Activated naive CD4-positive, alpha-beta T cell treated with anti-CD3 and anti-CD28 coated beads, Interleukin-2, amount 50 U/mL, for 16 hours (primary cell): ENCODE measurements around the gene PREB.
A peak's percentile ranks its signal among the peaks of the same experiment; 100 is the strongest.
"Not testable (repeated sequence)": the region's sequence is repeated elsewhere in the genome, so short reads cannot be mapped to it uniquely, and the experiment has no call there.

Experiments used
- DNase-seq: peaks from one replicate; pipeline ENCODE4 v3.0.0-alpha.2; 2020

PREB gene

DNA sequence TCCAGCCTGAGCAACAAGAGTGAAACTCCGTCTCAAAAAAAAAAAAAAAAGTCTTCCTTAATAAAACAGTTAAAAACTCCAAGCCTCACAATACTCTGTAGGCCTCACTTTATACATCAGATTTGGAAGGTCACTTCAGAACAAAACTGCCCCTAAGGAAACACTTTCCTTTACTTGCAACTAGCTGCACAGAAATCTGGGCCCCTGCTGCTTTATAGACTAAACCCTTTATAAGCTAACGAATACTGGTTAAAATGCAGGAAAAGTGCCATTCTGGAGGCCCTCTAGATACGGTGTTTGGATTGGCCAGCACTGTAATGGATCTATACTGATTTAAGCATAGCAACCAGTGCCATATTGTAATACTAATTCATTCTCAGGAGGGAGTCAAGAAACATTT, 9.3 kb downstream of the PREB start:
- DNase-seq = no peak

DNA sequence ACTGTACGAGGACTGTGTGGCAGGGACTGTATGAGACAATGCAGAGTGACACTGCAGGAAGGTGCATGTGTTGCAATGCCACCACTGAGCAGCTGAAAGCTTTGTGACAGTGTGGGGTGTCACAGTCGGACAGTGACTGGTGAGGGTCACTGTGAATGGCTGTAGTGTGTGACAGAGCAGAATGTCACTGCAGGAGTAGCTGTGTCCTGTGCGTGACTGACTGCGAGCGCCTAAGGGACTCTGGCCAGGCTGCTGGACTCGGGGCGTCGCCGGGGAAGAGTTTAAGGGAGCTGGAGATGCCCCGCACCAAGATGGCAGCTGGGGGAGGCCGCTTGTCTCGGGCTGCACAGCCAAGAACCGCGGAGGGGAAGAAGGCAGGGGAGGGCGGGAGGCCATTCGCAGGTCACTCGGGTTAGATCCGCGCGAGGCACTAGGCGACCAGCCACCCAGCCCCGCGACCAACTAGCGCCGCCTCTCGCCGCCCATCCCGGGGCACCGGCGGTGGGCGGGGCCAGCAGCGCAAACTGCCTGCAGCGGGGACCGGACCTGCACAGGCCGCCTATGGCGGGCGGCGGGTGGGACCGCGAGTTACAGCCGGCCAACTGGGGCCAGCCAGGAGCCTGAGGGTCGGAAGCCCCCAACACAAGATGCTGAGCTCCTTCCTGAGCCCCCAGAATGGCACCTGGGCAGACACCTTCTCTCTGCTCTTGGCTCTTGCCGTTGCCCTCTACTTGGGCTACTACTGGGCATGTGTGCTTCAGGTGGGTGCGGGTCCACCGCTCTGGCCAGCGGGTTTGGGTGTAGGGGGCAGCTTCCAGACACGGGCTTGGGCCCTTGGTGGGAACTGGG, 10.9 kb downstream of the PREB start, which contains the start of gene ABHD1:
Gene ABHD1 (plus strand): TSS at position 514 of the 849 bp plus-strand sequence. CDS start 134 bp downstream, at position 648.
- DNase-seq = peak; percentile 60

DNA sequence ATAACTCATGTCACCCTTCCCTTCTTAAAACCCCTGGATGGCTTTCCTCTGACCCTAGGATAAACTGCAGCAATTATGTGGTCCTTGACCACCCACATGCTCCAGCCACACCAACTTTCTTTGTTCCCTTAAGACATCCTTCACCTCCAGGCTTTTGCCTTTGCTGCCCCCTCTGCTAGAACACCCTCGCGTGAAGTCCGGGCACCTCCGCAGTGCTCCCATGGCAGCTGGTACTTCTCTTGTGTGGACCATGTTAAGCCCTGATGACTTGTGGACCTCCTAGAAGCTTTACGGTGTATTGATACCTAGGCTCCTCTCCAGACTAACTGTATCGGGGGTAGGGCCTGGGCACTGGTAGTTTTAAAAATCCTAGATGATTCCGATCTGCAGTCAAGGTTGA, 11.6 kb downstream of the PREB start:
- no peak for DNase-seq

DNA sequence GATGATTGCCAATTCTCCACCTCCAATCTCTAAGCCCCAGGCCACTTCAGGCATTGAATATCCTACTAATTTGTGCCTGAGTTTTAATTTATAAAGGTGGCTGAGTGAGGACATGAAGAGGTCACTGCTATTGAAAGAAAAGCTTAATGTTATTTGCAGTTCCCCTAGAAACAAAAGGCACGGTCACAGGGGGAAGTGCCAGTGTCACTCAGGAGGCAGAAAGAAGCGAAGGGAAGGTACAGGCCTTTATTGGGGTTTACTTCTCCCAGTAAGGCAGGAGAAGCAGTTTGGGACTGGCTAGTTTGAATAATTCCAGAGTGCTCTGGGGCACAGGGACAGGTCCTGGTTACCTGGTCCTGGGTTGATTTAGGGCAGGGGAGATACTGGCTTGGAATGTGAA, 12.5 kb downstream of the PREB start:
- no peak for DNase-seq

DNA sequence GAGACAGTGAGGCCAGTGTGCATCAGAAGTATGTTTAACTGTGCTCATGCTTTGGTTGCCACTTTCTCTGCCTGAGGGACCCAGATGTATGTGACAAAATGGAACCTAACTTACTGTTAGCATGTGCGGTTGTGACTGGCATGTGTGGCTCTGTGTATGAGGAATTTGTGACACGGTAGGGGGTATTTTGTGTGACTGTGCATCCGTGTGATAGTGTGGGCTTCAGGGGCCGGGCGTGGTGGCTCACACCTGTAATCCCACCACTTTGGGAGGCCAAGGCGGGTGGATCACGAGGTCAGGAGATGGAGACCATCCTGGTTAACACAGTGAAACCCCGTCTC, 15.1 kb downstream of the PREB start:
- not testable (repeated sequence) for DNase-seq

DNA sequence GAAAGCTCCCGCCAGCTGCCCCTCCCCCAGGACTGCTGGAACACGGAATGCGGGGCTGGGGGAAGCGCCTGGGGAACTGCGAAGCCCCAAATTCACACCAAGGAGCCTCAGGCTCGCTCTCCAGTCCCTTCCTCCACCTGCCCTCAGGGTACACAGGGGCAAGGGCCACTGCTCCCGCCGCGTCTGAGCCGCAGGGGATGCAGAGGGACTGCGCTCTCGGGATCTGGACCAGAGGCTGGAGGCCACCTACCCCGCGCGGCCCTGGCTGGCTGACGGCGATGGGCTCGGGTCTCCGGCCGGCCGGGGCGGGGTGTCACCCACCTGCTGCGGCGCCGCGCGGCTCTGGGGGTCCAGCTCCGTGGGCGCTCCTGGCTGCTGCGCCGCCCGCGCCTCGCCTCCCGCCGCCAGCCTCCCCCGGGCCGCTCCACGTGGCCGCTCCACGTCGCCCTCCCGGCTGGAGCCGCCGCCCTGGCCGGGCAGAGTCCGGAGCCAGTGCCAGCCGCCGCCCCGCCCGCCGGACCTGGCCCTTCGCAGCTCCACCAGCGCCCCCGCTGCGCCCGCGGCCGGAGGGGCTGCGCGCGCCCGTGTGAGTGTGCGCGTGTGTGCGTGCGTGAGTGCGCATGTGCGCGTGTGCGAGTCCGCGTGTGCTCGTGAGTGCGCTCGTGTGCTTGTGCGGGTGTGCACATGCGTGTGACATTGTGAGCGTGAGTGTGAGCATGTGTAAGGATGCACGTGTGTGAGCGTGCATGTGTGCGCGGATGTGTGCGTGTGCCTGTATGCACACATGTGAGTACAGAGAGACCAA, 15.7 kb downstream of the PREB start, which contains the start of gene CGREF1:
Gene CGREF1 (minus strand): TSS at position 604 of the 805 bp plus-strand sequence. CDS start 14,762 bp downstream, outside the sequence.
- peak; percentile 30 for DNase-seq

DNA sequence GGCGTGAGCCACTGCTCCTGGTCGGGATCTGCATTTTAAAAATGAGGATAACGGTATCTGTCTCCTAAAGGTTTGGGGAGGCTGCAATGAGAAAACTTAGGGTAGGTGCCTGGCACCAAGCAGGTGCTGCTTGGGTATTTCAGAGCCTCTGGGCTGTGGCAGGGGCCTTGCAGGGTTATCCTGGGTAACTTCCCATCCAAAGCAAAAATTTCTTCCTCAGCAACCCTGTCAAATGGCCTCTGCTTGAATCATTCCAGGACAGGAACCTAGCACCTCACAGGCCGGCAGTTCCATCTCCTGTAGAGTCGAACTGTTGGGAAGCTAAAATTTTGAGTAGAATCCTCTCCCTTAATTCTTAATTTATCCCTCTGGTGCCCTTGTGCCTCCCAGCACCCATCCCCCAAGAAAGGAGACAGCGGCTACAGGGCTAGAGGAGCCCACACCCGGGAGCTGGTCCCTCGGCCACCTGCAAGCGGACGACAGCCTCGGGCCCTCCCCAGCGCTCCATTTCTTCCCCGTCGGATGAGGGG, 16.4 kb downstream of the PREB start:
- DNase-seq = no peak

DNA sequence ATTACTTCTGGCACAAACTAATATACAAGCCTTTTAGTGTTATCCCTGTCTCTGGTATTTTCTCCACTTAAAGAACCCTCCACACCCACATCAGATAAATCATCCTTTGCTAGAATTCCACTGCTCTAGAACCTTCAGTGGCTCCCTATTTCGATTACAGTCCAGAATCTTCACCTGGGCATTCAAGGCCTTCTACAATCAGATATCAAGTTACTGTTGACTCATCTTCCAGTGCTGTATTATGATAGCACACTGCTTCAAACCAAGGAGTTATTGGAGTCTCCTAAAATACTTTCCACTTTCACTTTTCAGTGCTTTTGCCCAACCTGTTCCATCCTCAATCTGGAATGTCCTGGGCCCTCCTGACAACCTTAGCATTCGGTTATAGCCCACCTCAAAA, 18.9 kb downstream of the PREB start:
- no peak for DNase-seq

DNA sequence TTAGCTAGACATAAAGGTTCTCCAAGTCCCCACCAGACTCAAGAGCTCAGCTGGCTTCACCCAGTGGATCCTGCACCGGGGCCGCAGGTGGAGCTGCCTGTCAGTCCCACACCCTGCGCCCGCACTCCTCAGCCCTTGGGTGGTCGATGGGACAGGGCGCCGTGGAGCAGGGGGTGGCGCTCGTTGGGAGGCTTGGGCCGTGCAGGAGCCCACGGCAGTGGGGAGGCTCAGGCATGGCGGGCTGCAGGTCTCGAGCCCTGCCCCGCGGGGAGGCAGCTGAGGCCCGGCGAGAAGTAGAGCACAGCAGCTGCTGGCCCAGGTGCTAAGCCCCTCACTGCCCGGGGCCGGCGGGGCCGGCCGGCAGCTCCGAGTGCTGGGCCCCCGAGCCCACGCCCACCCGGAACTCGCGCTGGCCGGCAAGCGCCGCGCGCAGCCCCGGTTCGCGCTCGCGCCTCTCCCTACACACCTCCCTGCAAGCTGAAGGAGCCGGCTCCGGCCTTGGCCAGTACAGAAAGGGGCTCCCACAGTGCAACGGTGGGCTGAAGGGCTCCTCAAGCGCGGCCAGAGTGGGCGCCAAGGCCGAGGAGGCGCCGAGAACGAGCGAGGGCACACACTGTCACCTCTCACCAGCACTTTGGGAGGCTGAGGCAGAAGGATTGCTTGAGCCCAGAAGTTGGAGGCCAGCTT, 22.9 kb downstream of the PREB start:
- DNase-seq = not testable (repeated sequence)

DNA sequence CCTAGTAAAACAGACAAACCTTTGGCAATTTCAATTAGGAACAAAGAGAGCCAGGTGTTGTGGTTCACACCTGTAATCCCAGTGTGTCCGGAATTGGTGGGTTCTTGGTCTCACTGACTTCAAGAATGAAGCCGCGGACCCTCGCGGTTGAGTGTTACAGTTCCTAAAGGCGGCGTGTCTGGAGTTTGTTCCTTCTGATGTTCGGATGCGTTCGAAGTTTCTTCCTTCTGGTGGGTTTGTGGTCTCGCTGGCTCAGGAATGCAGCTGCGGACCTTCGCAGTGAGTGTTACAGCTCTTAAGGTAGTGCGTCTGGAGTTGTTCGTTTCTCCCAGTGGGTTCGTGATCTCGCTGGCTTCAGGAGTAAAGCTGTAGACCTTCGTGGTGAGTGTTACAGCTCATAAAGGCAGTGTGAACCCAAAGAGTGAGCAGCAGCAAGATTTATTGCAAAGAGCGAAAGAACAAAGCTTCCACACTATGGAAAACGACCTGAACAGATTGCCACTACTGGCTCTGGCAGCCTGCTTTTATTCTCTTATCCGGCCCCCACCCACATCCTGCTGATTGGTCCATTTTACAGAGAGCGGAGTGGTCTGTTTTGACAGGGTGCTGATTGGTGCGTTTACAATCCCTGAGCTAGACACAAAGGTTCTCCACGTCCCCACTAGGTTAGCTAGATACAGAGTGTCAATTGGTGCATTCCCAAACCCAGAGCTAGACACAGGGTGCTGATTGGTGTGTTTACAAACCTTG, 23.7 kb downstream of the PREB start:
- not testable (repeated sequence) for DNase-seq

DNA sequence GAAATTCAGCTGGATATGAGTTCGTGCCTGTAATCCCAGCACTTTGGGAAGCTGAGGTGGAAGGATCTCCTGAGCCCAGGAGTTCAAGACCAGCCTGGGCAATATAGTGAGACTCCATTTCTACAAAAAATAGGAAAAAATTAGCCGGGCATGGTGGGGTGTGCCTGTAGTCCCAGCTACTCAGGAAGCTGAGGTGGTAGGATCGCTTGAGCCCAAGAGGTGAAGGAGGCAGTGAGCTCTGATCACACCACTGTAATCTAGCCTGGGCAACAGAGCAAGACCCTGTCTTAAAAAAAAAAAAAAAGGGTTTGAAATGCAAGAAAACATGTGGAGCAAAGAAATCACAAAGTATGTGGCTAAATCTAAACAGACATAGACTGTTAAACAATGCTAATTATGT, 25.4 kb downstream of the PREB start:
- DNase-seq = no peak

DNA sequence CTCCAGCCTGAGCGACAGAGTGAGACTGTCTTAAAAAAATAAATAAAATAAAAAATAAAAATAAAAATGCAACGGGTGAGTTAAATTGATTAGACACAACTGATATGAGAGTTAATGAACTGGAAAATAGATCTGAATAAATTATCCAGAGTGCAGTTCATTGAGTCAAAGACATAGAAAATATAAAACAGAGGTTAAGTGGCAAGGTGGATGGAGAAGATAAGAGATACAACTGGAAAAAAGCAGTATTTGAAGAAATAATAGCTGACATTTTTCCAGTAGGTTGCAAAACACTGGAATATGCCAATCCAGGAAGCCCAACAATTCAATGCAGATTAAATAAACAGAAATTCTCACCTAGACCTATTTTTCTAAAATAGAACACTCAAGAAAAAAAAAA, 26.2 kb downstream of the PREB start:
- no peak for DNase-seq

DNA sequence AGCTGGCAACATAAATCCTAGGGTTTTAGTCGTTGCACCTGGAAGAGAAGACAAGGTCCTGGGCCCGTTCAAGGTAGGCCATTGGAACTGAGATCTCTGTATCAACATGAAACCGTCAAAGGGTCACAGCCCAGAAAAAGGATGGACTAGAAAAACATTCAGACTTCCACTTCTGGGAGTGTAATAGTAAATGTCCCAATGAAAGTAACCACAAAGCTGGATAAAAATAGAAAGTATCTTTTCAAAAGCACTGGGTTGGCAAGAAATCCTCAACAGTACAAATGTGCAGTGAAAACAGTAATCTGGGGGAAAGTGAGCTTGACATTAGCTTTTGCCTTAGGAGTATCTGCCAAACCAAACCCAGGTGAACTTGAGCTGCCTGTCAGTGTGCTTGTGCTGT, 28.5 kb downstream of the PREB start:
- DNase-seq = no peak

DNA sequence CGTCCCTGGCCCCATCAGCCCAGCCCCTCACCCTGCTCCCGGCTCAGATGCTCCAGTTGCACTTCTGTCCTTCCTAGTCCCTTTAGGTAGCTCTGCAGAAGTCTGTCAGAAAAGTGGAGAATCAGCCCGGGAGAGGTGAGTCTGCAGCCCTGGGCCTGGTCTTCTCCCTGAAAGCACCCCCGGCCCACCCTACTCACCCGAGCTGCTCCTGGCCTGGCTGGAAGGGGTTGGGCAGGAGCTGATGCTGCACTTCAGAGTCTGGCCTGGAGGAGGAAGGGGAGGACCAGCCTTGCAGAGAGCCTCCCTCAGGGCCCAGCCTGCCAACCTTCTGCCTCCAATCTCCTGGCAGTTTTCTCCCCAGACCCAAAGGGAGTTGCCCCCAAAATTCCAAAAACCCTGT, 32.1 kb downstream of the PREB start:
- no peak for DNase-seq

DNA sequence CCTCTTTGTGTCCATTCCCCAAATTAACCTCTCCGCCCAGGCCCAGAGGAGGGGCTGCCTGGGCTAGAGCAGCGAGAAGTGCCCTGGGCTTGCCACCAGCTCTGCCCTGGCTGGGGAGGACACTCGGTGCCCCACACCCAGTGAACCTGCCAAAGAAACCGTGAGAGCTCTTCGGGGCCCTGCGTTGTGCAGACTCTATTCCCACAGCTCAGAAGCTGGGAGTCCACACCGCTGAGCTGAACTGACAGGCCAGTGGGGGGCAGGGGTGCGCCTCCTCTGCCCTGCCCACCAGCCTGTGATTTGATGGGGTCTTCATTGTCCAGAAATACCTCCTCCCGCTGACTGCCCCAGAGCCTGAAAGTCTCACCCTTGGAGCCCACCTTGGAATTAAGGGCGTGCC, 34.4 kb downstream of the PREB start:
- DNase-seq = no peak

DNA sequence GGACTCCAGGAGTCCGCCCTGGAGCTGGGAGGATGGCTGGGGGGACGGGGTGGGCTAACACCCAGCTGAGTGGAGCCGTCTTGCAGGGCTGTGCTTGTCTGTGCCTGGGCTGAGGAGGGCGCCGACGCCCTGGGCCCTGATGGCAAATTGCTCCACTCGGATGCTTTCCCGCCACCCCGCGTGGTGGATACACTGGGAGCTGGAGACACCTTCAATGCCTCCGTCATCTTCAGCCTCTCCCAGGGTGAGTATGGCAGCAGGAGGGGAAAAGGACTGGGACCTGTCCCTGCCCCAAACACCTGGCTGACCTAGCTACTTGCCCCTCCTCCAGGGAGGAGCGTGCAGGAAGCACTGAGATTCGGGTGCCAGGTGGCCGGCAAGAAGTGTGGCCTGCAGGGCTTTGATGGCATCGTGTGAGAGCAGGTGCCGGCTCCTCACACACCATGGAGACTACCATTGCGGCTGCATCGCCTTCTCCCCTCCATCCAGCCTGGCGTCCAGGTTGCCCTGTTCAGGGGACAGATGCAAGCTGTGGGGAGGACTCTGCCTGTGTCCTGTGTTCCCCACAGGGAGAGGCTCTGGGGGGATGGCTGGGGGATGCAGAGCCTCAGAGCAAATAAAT, 35.0 kb downstream of the PREB start:
- DNase-seq = no peak

DNA sequence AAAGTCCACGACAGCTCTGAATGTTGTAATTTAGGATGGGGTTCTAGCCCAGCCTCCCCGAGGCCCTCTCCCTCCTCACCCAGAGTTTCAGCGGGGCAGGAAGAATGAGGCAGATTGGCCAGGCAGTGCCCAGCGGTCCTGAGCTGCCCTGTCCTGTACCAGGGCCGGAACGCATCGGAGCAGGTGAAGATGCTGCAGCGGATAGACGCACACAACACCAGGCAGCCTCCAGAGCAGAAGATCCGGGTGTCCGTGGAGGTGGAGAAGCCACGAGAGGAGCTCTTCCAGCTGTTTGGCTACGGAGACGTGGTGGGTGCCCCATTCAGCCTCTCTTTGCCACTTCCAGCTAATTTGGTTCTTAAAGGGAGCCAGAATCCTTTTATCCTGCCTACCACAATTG, 37.1 kb downstream of the PREB start:
- no peak for DNase-seq

DNA sequence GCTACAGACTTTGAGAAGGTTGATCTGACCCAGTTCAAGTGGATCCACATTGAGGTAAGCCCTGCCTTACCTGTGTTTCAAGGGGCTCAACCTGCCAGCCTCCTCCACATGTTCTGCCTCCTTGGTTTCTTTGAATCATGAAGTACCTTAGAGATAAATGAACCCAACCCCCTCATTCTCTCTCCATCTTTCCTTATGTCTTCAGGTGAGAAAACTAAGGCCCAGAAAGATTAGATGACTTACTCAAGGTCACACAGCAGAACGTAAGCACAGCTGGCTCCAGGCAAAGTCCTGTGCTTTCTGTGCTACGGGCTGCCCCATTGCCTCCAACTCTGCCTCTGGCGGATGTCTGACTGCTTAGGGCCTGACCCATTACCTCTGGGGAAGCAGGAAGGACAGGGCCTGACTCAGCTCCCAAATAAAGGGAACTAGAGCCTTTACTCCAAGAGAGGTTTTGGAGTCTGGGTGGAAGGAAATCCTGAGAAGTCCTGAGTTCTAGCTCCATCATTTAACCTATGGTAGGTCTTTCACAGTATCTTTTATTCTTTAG, 37.6 kb downstream of the PREB start:
- no peak for DNase-seq

DNA sequence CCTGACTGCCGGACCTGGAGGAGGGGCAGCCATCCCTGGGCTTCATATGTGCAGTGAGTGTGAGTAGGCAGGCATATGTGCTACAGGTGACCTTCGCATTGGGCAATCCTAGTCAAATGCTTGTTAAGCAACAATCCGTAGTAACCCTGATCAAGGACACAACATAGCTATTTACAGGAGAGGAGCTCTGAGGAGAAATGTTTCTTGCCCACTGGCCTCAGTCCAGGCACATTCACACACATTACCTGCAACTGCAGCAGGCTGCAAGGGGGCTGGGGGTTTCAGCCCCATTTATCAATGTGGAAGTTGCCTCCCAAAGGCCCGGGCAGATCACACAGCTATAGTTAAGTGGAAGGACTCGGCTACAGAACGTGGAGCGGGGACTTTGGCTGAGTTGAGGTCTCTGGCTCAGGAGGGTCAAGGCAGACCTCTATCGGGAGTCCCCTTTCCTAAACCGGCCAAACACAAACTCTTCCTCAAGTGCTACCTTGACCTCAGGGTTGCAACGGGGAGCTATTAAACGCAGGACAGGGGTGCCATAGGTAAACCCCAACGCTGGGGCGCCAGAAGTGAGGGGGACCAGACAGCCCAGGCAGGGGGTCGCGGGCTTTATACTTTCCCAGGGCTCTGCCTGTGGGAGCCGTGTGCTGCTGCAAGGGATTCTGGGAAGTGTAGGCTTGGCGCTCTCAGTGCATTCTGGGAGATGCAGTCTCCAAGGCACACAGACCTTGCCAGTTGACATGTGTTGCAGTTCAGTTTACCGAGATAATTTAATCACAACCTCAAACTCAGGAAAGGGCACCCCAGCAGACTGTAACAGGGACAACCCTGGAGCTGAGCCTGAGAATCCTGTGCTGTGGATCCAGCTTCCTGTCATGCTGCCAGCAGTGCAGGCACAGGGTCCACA, 38.4 kb downstream of the PREB start:
- peak; percentile 49 for DNase-seq

DNA sequence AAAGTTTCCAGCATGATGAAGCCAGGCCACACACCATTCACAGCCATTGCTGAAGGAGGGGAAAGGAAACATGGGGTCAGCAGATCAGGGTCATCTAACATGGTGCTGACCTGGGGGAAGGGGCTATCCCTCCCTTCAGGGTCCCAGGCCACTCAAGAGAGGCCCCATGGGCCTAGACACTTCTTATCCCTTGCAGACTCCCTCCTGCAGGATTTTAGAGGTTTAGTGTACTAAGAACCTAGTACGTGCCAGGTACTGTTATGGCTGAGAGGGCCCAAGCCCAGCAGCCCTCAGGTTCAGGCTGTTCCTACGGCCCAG, 39.0 kb downstream of the PREB start:
- no peak for DNase-seq
